Ramos (cell line): ENCODE measurements around the gene TNRC18.

Experiments
- in situ Hi-C: fragments of 300-500 bp; cut with MboI; formaldehyde crosslinking; loops from one replicate; pipeline ENCODE4 v1.14.3; 2022; ENCODE audit warnings: low sequenced_read_pairs; ENCODE audit not compliant: unreplicated experiment

TNRC18 gene

DNA sequence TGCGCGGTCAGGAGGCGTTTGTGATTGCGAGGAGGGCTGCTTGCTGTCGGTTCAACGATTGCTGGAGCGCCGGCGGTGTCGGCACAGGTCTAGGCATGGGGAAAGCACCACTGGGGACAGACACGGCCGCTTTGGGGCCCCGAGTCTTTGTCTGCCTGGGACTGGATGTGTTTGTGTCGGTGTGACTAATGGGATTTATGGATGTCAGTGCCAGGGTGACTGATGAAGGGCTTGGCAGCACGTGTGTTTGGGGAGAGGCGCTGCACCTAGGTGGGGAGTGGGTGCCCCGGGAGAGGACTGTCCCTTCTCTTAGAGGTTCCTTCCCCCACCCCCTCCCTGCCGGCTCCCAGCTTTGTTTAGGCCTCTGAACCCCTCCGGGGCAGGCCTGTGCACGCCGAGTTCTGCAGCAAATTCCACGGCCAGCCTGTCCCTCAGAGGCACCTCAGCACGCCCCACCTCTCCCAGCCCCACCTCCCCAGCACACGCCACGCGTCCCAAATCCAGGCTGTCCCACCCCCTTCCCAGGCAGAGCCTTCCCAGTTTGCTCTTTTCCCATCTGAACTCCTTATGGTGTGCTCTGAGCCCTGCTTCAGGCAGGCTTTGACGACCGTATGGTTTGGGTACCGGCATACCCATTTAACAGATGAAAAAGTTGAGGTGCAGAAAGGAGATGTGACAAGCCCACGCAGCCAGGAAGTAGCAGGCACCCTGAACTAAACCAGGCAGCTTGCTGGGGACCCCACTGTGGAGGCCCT lies 6.4 kb upstream of the TNRC18 start:
- in situ Hi-C loops = no loop called here

DNA sequence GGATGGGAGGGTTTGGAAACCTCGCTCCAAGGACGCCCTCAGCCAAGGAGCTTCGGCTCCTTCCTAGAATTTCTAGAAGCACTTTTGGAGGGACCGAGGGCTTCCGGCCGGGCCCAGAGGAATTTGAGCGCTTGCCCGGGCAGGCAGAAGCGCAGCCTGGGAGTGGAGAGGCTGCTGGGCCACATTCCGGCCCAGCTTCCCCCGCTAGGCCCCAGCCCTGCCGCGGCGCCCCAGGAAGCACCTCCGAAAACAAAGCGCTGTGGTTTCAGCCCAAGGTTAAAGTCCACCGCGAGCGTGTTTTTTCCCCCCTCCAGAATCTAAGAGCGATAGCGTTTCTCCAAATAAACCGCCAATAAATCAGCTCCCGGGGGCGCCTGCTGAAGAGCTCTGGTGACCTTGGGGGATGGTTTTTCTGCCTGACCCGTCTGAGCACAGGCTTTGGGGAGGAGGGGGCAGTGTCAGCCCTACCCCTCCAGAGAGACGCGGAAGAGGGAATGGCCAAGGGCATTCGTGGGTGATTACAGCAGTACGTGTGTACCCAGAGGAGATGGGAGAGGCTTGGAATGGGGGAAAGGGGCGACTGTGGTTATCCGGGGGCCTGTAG lies 5.7 kb upstream of the TNRC18 start:
- in situ Hi-C loops = no loop called here

DNA sequence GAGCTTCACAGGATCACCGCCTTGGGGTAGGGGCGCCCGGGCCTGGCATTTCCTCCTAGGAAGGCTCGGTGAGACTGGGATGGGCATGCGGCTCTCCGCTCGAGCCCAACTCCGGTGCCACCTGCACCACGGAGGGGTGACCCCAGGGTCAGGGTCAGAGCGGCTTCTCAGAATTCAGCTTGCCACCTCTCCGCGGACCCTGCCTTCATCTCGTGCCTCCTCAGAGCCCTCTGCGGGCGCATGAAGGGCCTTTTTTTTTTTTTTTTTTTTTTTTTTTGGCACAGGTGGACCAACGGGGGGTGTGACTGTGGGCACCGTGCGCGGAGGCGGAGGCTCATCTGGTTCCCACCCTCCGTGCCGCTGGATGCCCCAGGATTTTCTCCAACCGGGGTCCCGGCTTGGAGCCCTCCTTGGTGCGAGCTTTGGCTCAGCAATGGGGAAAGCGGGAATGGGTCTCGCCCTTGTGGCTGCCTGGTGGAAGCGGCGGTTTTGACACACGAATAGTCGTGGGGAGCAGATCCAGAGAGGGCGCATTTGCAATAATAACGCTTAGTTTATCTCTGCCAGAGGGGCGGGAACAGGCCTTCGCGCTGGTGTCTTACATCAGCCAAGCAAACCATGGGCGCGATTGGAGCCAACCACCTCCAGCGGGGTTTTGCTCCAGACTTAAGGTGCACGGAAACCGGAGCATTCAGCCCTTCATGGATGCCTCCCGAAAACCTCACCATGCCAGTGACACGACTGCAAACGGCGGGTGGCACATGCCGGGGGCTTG lies 5.0 kb upstream of the TNRC18 start:
- in situ Hi-C loops = no loop called here

DNA sequence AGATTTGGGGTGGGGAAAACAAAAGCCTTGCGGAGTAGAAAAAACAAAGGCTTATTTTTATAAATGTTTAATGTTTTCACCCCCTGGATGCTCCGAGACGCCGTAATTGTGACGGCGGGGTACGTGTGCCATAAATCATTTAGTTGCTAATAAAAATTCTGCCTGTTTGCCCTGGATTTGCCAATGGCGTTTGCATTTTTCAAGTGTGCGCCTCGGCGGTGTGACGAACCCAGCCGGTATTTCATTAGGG lies 2.5 kb upstream of the TNRC18 start:
- in situ Hi-C loops = no loop called here

DNA sequence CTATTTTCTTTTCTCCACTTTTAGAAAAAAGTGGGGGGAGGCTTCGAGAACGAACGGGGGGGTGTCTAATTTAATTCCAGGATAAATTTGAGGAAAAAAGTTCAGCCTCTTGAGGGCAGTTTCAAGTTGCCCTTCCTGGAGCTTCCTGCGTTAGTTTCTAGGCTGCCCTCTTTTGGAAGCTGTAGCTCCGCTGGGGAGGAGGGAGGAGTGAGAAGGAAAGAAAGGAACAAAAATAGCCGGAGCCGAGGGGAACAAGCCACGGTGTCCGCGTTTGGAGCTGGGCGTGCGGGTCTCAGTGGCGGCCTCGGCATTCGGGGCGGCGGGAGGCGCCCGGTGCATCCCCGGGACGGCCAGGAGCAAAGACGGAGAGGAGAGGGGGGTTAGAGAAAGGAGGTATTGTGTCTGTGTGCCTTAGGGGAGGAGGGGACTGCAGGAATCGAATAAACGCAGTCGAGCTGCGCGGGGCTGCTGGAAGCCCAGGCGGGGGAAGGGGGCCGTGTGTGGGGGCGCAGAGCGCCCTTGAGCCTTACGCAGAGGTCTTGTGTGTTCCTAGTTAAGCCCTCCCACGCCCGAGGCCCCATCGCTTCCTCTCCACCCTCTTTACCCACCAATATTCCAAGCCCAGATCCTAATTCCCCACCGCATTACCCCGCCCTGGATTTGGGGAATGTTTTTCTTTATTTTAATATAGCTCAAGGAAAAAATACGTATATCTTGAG lies 2.0 kb upstream of the TNRC18 start:
- in situ Hi-C loops = no loop called here

DNA sequence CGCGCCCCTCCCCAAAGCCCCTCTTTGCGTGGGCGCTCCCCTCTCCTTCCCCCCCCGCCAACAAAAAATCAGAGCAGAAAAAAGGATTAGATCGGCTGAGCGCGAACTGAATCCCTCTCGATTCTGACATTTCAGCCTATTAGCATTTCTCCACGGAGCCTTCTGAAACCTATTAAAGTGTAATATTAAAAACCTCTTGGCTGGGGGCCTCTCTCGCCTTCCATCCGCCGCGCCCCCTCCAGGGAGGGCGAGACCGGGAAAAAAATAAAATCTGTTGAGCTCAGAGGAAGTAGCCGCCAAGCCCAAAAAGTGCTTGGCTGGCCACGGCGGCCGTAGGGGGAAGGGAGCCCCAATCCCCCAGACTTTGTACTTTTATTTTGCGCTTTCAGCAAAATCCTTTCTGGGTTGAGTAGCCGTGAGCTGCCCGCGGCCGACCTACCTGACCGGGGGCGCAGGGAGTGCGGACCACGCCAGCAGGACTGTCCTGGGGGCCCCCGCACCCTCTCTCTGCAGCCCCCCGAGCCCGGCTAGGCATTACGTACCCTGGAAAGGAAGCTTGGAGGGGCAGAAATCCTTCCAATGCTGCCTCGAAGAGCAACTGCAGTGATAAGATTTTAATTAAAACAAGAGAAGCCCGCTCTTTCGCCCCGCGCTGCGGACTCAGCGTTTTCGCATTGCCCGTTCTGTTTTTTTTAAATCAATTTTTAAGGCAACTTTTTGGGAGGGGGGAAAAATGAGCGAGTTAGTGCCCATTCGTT lies 1.3 kb upstream of the TNRC18 start:
- in situ Hi-C loops = no loop called here

DNA sequence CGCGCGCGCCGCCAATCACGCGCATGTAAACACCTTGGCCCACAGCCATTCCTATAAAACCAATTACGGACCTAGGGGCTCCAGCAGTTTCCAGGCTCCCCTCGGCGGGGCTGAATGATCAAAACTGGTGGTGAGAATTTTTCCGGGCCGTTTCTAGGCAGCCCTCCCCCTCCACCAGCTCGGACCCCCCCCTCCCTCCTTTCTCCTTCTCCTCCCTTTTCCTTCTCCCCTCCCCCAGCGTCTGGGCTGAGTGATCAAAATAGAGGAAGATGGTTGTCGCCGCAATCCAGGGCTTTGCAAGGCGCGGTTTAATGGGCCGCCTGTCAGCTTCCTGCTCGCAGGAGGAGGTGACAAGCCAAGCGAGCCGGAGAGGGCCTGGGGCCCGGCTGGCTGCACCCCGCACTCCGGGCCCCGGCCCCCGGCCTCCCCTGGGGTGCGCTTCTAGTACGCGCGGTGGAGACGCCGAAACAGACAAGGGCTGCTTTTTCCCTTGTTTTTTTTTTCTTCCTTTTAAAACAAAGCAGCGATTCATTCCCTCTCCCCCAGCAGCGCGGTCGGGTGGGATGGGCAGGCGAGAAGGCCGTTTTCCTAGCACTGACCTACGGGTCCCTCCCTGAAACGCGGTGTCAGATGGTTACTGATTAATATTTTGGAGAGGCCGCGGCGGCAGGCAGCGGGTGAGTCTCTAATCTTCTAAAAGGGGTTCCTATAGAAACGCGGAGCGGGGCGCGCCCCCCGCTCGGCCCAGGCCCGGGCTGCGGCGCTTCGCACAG lies 528 bp upstream of the TNRC18 start:
- in situ Hi-C loops = no loop called here

DNA sequence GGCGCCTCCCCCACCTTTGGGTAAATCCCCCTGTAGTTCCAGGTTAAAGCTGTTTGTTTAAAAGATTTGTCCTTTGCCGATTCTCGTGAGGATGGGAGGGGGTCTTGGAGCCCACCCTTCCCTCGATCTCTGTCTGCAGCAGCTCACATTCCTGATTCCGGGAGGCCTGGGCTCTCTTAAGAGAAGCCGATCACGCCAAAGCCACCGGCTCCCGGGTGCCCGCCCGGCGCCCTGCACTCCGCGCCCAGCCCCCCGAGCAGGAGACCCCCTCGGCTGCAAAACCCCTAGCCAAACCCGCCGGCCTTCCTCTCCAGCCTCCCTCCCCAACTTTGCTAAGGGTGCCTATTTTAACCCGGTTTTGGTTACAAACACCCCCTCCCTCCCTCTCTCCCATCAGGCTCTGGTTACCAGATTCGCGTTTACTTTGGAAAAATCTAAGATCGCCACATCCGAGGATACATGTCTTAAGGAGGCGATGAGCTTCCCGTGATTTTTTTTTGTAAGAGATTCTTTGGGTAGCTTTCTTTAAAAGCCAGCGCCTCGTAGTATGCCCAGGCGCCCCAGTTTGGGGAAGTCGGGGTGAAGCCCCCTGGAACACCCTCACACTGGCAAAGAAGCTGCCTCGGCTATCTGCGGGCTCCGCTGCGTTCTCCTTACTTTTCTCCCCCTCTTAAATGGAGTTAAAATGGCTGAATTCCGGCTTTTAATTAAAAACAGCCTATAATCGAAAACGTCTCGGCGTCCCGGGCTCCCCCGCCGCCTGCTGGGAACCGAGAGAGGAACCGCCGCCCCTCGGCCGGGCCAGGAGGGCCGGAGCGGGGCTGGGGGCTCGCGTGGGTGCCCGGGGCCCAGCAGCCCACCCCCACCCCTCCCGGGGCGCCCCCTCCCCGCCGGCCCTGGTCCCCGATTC lies 983 bp downstream of the TNRC18 start:
- in situ Hi-C loops = no loop called here

DNA sequence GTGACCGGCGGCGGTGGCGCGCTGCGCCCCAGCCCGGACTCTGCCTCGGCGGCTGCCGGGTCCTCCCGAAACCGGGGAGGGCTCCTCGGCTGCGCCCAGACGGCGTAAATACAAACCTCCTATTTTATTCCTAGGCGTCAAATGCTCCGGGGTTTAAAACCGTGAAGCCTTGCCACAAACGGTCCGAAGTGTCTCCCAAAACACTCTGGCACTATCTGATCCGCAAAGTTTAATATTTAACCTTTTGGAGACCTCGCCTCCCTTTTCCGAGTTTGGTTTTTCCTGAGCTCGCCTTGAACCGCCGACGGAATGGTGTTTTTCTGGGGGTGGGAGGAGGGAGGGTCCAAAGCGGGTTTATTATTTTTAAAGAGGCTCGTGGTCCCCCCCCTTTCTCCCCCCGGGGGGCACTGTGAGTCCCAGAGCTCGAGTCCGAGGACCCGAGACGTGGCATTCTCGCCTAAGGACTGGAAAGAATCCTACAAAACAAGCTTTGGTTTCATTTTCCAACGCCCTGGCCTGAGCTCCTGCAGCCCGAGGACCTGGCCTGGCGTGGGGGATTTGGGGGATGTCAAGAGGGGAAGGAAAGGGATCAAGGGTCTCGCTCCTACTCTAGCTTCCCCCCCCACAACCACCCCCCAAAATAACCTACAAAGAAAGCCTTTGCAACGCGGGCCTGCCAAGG lies 1.8 kb downstream of the TNRC18 start:
- in situ Hi-C loops = no loop called here

DNA sequence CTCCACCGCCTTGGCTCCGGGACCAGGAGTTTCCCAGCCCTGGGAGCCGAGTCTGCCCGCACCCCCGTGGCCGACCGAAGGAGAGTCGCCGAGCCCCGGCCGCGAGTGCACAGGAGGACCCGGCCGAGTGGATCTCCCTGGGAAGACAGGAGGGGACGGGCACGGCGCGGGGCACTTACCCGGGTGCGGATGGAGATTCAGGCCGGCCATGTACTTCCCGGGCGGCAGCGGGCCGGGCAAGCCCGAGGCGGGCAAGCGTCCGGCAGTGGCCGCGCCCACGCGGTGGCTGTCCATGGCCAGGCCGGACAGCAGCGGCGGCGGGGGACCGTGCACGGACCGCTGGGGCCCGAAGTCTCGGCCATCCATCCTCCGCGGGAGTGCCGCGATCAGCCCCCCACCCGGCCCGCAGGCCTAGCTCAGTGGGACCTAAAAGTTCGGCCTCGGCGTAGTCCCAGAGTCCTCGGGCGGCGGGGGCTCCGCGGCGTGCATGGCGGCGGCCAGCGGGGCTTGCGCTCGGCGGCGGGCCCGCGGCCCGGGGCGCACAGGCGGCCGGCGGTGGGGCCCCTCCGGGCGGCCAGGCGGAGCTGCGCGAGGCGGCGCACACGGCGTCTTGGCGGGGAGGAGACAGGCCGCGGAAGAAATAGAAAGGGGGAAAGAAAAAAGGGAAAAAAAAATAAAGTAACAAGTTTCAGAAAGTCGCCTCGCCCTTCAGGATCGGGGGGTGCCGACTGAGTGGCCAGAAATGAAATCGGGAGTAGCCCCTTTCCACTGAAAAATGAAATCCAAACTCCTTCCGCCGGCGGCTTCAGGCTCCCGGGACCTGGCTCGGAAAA lies 2.5 kb downstream of the TNRC18 start:
- in situ Hi-C loops = no loop called here

DNA sequence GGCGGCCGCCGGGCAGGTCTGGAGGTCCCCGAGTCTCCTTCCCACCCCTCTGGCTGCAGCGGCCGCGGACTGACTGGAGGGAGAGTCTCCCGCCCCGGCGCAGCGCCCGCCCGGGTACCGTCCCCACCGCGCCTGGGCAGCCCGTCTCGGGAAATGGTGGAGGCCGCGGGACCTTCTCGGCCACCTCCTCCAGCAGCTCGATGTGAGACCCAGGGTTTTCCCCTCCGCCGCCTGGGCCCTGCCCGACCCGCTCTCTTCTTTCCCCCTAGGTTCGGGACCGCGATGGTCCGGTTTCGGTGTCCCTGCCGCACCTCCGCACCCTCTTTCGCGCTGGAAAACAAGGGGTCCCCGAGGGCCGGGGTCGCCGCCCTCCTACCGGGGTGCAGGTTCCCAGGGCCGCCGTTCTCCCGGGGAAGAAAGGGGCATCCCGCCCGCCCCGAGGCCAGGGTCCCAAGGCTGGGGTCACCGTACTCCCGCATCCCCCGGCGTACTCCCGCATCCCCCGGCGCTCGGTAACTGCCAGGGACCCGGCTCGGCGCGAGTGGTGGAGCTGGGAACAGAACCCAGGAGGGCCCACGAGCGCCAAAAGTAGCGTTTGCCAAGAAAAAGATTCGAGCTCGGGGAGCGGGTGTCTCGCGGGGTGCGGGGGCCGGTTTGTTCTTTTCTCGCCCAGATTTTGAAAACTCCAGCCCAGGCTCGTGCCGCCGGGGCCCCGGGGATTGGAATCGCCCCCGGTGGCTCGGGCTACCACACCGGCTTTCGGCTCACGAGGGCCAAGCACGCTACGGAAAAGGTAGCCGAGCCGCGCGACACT lies 3.4 kb downstream of the TNRC18 start:
- in situ Hi-C loops = no loop called here

DNA sequence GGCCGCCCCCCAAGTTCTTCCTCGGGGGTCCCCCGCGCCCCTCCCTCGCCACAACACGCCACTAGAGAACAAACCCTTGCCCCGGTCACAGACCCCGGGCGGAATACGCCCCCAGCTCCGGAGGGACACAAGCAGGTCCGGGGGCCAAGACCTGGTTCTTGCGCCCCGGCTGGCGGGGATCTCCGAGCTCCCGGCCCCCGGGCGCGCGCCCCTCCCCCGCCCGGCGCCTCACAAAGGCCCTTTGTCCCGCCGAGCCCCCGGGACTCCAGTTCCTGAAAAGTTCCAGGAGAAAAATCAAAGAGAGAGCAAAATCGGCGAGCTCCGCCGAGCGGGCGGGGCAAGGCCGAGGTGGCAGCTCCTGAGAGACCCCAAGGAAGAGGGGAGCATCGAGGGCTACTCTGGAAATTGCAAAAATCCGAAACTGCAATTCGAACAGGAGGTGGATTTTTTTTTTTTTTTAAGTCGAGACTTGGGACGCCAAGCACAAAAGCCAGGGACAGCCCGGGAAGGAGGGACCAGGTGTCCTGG lies 4.0 kb downstream of the TNRC18 start:
- in situ Hi-C loops = no loop called here

DNA sequence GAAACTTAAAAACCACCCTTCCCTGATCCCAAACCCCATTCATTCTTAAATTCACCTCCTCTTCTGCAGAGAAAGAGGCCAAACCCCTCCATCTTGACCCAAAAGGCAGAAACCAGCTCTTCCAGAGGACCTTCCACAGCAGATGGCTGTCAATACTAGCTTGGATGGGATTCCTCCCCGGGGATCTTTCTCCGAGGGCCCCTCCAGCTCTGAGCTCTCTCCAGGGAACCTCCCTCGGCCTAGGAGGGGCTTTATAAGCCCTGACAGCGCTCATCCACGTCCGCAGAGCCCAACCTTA lies 5.4 kb downstream of the TNRC18 start:
- in situ Hi-C loops = no loop called here

DNA sequence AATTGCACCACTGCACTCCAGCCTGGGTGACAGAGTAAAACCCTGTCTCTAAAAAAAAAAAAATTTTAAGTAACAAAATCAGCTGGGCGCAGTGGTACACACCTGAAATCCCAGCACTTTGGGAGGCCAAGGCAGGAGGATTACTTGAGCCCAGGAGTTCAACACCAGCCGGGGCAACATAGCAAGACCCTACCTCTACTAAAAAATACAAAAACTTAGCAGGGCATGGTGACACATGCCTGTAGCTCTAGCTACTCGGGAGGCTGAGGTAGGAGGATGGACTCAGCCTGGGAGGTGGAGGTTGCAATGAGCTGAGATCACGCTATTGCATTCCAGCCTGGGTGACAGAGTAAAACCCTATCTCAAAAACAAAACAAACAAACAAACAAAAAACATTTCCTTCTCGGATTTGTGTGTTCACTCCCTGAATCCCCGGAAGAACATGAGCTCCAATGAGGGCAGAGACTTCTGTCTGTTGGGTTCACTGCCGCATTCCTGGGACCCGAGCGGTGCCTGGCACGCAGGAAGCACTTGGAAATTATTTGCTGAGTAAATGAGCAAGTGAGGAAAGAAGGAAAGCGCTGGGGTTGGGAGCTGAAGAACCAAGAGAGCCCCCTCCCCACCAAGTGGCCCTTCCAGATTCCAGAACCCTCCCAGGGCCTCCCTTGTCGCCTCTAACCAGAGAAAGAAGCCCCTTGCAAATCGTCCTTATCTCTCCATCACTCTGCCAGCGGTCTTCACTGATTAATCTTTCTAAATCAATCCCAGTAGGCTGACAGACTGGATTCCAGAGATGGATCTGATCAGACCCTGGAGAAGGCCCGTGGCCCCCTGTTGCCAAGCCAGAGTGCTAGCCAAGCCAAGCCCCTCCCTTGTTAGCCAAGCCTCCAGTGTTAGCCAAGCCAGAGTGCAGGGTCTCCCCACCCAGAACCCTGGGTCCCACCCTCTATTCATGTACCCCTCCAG lies 6.2 kb downstream of the TNRC18 start:
- in situ Hi-C loops = no loop called here

DNA sequence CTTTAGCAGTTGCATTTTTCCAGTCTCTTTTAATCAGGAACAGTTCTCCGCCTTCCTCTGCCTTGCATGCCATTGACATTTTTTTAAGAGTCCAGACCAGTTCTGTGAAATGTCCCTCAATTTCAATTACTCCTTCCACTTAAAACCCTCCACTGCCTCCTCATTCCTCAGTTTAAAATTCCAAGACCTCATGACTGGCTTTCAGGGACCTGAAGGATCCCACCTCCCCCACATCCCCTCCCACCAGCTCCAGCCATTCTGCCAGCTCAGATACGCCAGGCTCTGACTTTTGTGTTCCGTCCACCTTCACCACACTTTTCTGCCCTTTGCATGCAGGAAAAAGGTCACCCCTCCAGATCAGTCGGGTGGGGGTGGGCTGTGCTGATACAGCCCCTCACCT lies 8.7 kb downstream of the TNRC18 start:
- in situ Hi-C loops = no loop called here
